PC-3 (cell line): Measurements from ENCODE around the gene SF3B1. TPM values are rescaled to one million over a fixed set of nuclear protein-coding genes. Genes with fewer than 3 reads are reported as not detected.
"Not testable (repeated sequence)": the region's sequence is repeated elsewhere in the genome, so short reads cannot be mapped to it uniquely, and the experiment has no call there.

Source experiments
- ATAC-seq: fragments of 200-7000 bp; cut with Tn5 transposase; 2 replicates; pipeline ENCODE4 v1.9.1; 2020; ENCODE audit warnings: mild to moderate bottlenecking, moderate library complexity
- BruUV-seq: library from RNA; stranded (reverse); fragments of 400-500 nt; replicated peaks from 2 replicates; lab custom pipeline; 2021; lab: Mats Ljungman, UMichigan
- CTCF ChIA-PET: fragments of 300-600 bp; sonication (Branson Sonifier 250); formaldehyde crosslinking; loops from one replicate; lab custom pipeline; 2022; ENCODE audit warnings: antibody characterized with exemption; lab: Charles Lee
- POLR2A ChIA-PET: fragments of 300-600 bp; sonication (Branson Sonifier 250); formaldehyde crosslinking; loops from one replicate; lab custom pipeline; 2022; ENCODE audit warnings: antibody characterized with exemption; ENCODE audit not compliant: unreplicated experiment; lab: Charles Lee
- DNase-seq: peaks from one replicate; pipeline ENCODE4 v3.0.0-alpha.2; 2015
- H2AFZ ChIP-seq: fragments of 300-600 bp; sonication (generic); 2 replicates; pipeline ENCODE4 v1.6.0; 2016; ENCODE audit warnings: antibody characterized with exemption, low read length
- H3F3A ChIP-seq: fragments of 300-600 bp; sonication (generic); one replicate; pipeline ENCODE4 v1.6.0; 2017; ENCODE audit warnings: antibody characterized with exemption, low read length, control low read depth, mild to moderate bottlenecking; ENCODE audit not compliant: unreplicated experiment
- H3K27ac ChIP-seq: fragments of 300-600 bp; sonication (generic); 2 replicates; pipeline ENCODE4 v1.5.1; 2016; ENCODE audit warnings: mild to moderate bottlenecking, low read length
- H3K27me3 ChIP-seq: fragments of 300-600 bp; sonication (generic); 2 replicates; pipeline ENCODE4 v1.6.1; 2016; ENCODE audit warnings: low read length, mixed read lengths
- H3K36me3 ChIP-seq: fragments of 300-600 bp; sonication (generic); 2 replicates; pipeline ENCODE4 v1.6.1; 2016; ENCODE audit warnings: low read depth, mixed run types, low read length, mixed read lengths
- H3K4me1 ChIP-seq: fragments of 300-600 bp; sonication (generic); 2 replicates; pipeline ENCODE4 v1.5.1; 2016; ENCODE audit warnings: low read length; ENCODE audit not compliant: insufficient read depth
- H3K4me2 ChIP-seq: fragments of 300-600 bp; sonication (generic); 2 replicates; pipeline ENCODE4 v1.6.0; 2016; ENCODE audit warnings: low read length
- H3K4me3 ChIP-seq: fragments of 300-600 bp; sonication (generic); 2 replicates; pipeline ENCODE4 v1.5.1; 2016; ENCODE audit warnings: mild to moderate bottlenecking, low read length, mixed read lengths
- H3K79me2 ChIP-seq: fragments of 300-600 bp; sonication (generic); 2 replicates; pipeline ENCODE4 v1.6.1; 2017; ENCODE audit warnings: low read length, mixed read lengths
- H3K9ac ChIP-seq: fragments of 300-600 bp; sonication (generic); 2 replicates; pipeline ENCODE4 v1.6.0; 2016; ENCODE audit warnings: mild to moderate bottlenecking, low read length
- H3K9me2 ChIP-seq: fragments of 300-600 bp; sonication (generic); replicated peaks from 2 replicates; pipeline ENCODE4 v1.6.1; 2016; ENCODE audit warnings: mixed run types, low read length, mixed read lengths
- H3K9me3 ChIP-seq: fragments of 300-600 bp; sonication (generic); 2 replicates; pipeline ENCODE4 v1.6.1; 2016; ENCODE audit warnings: low read length, mixed read lengths
- H4K20me1 ChIP-seq: fragments of 300-600 bp; sonication (generic); 2 replicates; pipeline ENCODE4 v1.6.1; 2016; ENCODE audit warnings: low read length, mixed read lengths
- EZH2 ChIP-seq: fragments of 300-600 bp; sonication (generic); IDR thresholded peaks from one replicate; pipeline ENCODE4 v1.6.1; 2017; ENCODE audit warnings: antibody characterized with exemption, mild to moderate bottlenecking, low read length; ENCODE audit not compliant: unreplicated experiment
- EZH2phosphoT487 ChIP-seq: fragments of 300-600 bp; sonication (generic); IDR thresholded peaks from 2 replicates; pipeline ENCODE4 v1.6.1; 2018; ENCODE audit warnings: mild to moderate bottlenecking, antibody characterized with exemption, low read length, borderline replicate concordance
- intact Hi-C: fragments of 100-400 bp; cut with micrococcal nuclease; formaldehyde crosslinking; loops from 2 replicates; pipeline ENCODE4 v1.9.0; 2023
- total RNA-seq: library from RNA; depleted of rRNA; stranded (reverse); fragments of >200 nt; gene quantifications from 2 replicates; pipeline ENCODE4 v1.2.3, GENCODE V29; 2014
- TF ChIP-seq, protein P1 (sequence below): fragments of 300-600 bp; sonication (generic); conservative IDR thresholded peaks from 2 replicates; pipeline ENCODE4 v1.5.1; 2017; ENCODE audit warnings: antibody characterized with exemption, low read depth, mild to moderate bottlenecking, low read length

Gene SF3B1
- total RNA-seq, 1 experiment from 2014 or later, result 143 TPM

DNA sequence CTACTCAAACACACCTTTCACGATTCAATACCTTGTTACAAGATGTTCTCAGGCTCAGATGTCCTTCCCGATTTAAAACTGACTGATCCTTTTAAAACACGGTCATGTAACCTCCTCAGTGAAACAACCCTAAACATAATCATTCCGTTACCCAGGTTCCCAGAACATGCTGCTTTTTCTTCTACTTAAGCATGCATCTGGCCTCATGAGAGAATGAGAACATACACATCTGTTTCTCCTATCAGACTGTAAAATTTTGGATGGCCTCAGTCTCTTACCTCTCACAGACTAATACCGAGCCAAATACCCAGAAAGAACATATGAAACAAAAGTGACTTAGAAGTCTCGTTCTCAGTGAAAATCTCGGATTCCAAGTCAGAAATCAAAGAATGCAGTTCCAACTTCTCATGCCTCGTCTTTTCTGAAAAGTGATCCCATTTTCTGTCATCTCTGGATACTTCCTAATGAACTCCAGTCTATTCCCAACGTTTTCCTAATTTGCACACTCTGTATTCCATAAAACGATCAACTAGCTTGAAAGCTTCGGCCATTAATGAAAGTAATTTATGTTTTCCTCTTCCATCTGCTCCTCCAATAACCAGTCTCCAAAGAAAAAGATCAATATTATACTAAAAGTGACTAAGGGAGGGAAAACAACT, 919 bp downstream of the SF3B1 start:
- Histone ChIP-seq H3K36me3 (no peaks in the 10 kb centered on the region; the same call in 1 of the 2 replicates), H3K27ac (peak overlapping the region; percentile 69), H2AFZ (peak overlapping the region; percentile 86; the same call in 1 of the 2 replicates), H3K79me2 (peaks cover 71% of the 10 kb centered on the region), H3K4me1 (peaks cover 23% of the 10 kb centered on the region), H3F3A (no peaks in the 10 kb centered on the region), H3K4me3 (peak overlapping the region; percentile 81), H3K27me3 (no peaks in the 10 kb centered on the region), H4K20me1 (peaks cover 39% of the 10 kb centered on the region), H3K9ac (peak overlapping the region; percentile 96), H3K9me3 (no peaks in the 10 kb centered on the region), H3K9me2 (no peaks in the 10 kb centered on the region), H3K4me2 (peak overlapping the region; percentile 86)
- BruUV-seq, result no TSS peak
- intact Hi-C loops, result loop anchor here (10.0 kb wide), 1 partner anchor 271 kb away; the partner anchor contains the start of gene MARS2
- POLR2A ChIA-PET, result no interaction called here
- TF ChIP-seq EZH2phosphoT487 (no peak), EZH2 (no peak)
- TF ChIP-seq, protein P1, sequence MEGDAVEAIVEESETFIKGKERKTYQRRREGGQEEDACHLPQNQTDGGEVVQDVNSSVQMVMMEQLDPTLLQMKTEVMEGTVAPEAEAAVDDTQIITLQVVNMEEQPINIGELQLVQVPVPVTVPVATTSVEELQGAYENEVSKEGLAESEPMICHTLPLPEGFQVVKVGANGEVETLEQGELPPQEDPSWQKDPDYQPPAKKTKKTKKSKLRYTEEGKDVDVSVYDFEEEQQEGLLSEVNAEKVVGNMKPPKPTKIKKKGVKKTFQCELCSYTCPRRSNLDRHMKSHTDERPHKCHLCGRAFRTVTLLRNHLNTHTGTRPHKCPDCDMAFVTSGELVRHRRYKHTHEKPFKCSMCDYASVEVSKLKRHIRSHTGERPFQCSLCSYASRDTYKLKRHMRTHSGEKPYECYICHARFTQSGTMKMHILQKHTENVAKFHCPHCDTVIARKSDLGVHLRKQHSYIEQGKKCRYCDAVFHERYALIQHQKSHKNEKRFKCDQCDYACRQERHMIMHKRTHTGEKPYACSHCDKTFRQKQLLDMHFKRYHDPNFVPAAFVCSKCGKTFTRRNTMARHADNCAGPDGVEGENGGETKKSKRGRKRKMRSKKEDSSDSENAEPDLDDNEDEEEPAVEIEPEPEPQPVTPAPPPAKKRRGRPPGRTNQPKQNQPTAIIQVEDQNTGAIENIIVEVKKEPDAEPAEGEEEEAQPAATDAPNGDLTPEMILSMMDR, result no peak
- CTCF ChIA-PET, result no interaction called here
- ATAC-seq (no peak), DNase-seq (no peak)

DNA sequence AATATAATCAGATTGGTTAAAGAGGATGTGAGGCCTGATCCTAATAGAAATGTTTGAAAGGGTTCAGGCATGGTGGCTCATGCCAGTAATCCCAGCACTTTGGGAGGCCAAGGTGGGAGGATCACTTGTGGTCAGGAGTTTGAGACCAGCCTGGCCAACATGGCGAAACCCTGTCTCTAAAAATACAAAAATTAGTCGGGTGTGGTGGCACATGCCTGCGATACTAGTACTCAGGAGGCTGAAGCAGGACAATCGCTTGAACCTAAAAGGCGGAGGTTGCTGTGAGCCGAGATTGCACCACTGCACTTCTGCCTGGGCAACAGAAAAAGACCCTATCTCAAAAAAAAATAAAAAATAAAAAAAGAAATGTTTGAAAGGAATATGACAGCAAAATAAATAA, 2.3 kb downstream of the SF3B1 start:
- intact Hi-C loops, result loop anchor here (10.0 kb wide), 1 partner anchor 272 kb away; the partner anchor contains the start of gene MARS2
- H3K27ac ChIP-seq, H3K27me3 ChIP-seq, H2AFZ ChIP-seq, H3K9me3 ChIP-seq, H3K36me3 ChIP-seq, POLR2A ChIA-PET, H3K9me2 ChIP-seq, DNase-seq, BruUV-seq, H3F3A ChIP-seq, ATAC-seq: not testable (repeated sequence)
- Histone ChIP-seq H3K9ac (peak overlapping the region; percentile 96; the same call in 1 of the 2 replicates), H3K79me2 (peaks cover 85% of the 10 kb centered on the region), H4K20me1 (peaks cover 46% of the 10 kb centered on the region), H3K4me3 (peak overlapping the region; percentile 81), H3K4me2 (peak overlapping the region; percentile 86), H3K4me1 (peaks cover 23% of the 10 kb centered on the region)
- CTCF ChIA-PET, result interaction anchor here (0.6 kb wide), 1 partner anchor 582 kb away, joined by 3 read pairs; no protein-coding TSS in a partner anchor

GRCh38 chr2:197431858-197432257, 3.0 kb downstream of the SF3B1 start:
- no peaks in the 10 kb centered on the region for H3K9me3 ChIP-seq
- H2AFZ ChIP-seq, result no peak overlapping the region
- ATAC-seq (no peak), DNase-seq (no peak)
- peak overlapping the region; percentile 81 for H3K4me3 ChIP-seq
- BruUV-seq, result no TSS peak
- no peaks in the 10 kb centered on the region for H3K27me3 ChIP-seq
- peak overlapping the region; percentile 86 for H3K4me2 ChIP-seq
- H3K79me2 ChIP-seq, result peaks cover 91% of the 10 kb centered on the region
- H3F3A ChIP-seq, result no peaks in the 10 kb centered on the region
- peaks cover 52% of the 10 kb centered on the region for H4K20me1 ChIP-seq
- TF ChIP-seq EZH2phosphoT487 (no peak), EZH2 (no peak)
- TF ChIP-seq, protein P1, result no peak
- intact Hi-C loops, result loop anchor here (10.0 kb wide), 1 partner anchor 273 kb away; the partner anchor contains the start of gene MARS2
- H3K4me1 ChIP-seq, result peaks cover 23% of the 10 kb centered on the region
- no peak overlapping the region for H3K27ac ChIP-seq
- H3K9me2 ChIP-seq, result no peaks in the 10 kb centered on the region
- peaks cover 2% of the 10 kb centered on the region for H3K36me3 ChIP-seq
- H3K9ac ChIP-seq, result no peak overlapping the region
- ChIA-PET POLR2A (no interaction called here), CTCF (no interaction called here)
